Measurements from ENCODE around the gene ROR2. TPM values are rescaled to one million over a fixed set of nuclear protein-coding genes. Genes with fewer than 3 reads are reported as not detected.

The ROR2 gene
- total and polyA plus RNA-seq, 2 of the 8 experiments (the other 6 are each of a cell fraction or from before 2014, with no cell fraction given), result 2.7 to 4.3 TPM

- H3K9me3 ChIP-seq (ENCODE audit: insufficient read depth in 2 of 2, low read depth in 1 of 2, low read length in 1 of 2), result no peaks in the 10 kb centered on the region
- H4K5ac ChIP-seq (ENCODE audit: insufficient read length, low read depth, low read length), result no peak overlapping the region
- H3K14ac ChIP-seq (ENCODE audit: insufficient read length), result no peak overlapping the region
- H3K23me2 ChIP-seq (ENCODE audit: low read depth, low read length), result no peaks in the 10 kb centered on the region
- POLR2A ChIA-PET (ENCODE audit: partially characterized antibody), result no interaction called here
- no peak overlapping the region for H2BK5ac ChIP-seq (ENCODE audit: low read depth, low read length)
- H3K23ac ChIP-seq (ENCODE audit: insufficient read length), result no peak overlapping the region
- no peaks in the 10 kb centered on the region for H3K27me3 ChIP-seq (replicated peaks in 1 of 4; ENCODE audit: control insufficient read depth in 3 of 4, extremely low read depth in 1 of 4, insufficient read depth in 3 of 4, low read length in 3 of 4)
- no peak overlapping the region for H2BK12ac ChIP-seq (ENCODE audit: low read depth, low read length)
- WGBS, 2 experiments (ENCODE audit: extremely low coverage in 1 of 2, insufficient coverage in 1 of 2, insufficient read length in 1 of 2, insufficient replicate concordance in 2 of 2, low coverage in 1 of 2, low lambda C conversion rate in 2 of 2, missing lambda C conversion rate in 1 of 2), result 92% methylated on average over 13 of the region's 13 CpGs; no CpG with 5 or more reads in 1 of the 2 experiments
- H3K18ac ChIP-seq (ENCODE audit: extremely low read depth, low read length), result no peak overlapping the region; the same call in 1 of the 2 replicates
- H3K79me1 ChIP-seq (ENCODE audit: low read depth, low read length), result no peaks in the 10 kb centered on the region
- H2AFZ ChIP-seq (ENCODE audit: low read length), result no peak overlapping the region
- H3K56ac ChIP-seq (replicated peaks; ENCODE audit: insufficient read length, low read depth, low read length), result no peak overlapping the region
- TF ChIP-seq EZH2 (IDR thresholded peaks at IDR 0.05; ENCODE audit: low read depth, low read length, severe bottlenecking), result no peak
- TF ChIP-seq TAF7 (optimal IDR thresholded peaks at IDR 0.05; ENCODE audit: borderline replicate concordance, low read depth, low read length), result no peak
- no peak for TF ChIP-seq SIX5 (IDR thresholded peaks at IDR 0.05; ENCODE audit: low read depth, low read length)
- TF ChIP-seq BRCA1 (IDR thresholded peaks at IDR 0.05; ENCODE audit: low read depth, low read length), result no peak
- no peak for TF ChIP-seq CHD1 (IDR thresholded peaks at IDR 0.05; ENCODE audit: low read depth, low read length)
- no peak for TF ChIP-seq NANOG (IDR thresholded peaks at IDR 0.05; ENCODE audit: insufficient read depth, low read depth, low read length, poor library complexity, severe bottlenecking)
- no peak for FAIRE-seq
- no peak for DNase-seq (ENCODE audit: low read depth in 1 of 2, low spot score in 2 of 2)
- no peak overlapping the region for H3K4ac ChIP-seq (replicated peaks; ENCODE audit: insufficient read length, low read depth, low read length)
- CTCF ChIA-PET (ENCODE audit: partially characterized antibody), result interaction anchor here (0.6 to 1.1 kb wide), 4 partner anchors 30 to 146 kb away, joined by 3 to 5 read pairs (median 3); partner anchors contain the start of gene ROR2
- H3K27ac ChIP-seq (ENCODE audit: low read depth, low read length), result no peak overlapping the region
- no peak overlapping the region for H2AK5ac ChIP-seq (ENCODE audit: low read depth, low read length)
- H2BK120ac ChIP-seq (replicated peaks; ENCODE audit: low read depth, low read length), result no peak overlapping the region
- no peak overlapping the region for H3K4me2 ChIP-seq (ENCODE audit: insufficient read depth in 1 of 2, low read depth in 2 of 2, low read length in 2 of 2)
- H2BK15ac ChIP-seq (ENCODE audit: low read length), result no peak overlapping the region
- no peak overlapping the region for H2BK20ac ChIP-seq (ENCODE audit: low read length)
- no peak overlapping the region for H3K4me3 ChIP-seq (ENCODE audit: extremely low read depth in 1 of 4, insufficient read depth in 2 of 4, low read depth in 3 of 4, low read length in 4 of 4)
- H4K20me1 ChIP-seq (replicated peaks in 1 of 2; ENCODE audit: control insufficient read depth in 1 of 2, insufficient read depth in 2 of 2, low read length in 2 of 2), result no peaks in the 10 kb centered on the region
- H3K9ac ChIP-seq (replicated peaks in 1 of 4; ENCODE audit: extremely low read depth in 1 of 4, low read depth in 3 of 4, low read length in 3 of 4), result no peak overlapping the region
- no peaks in the 10 kb centered on the region for H3K4me1 ChIP-seq (replicated peaks in 1 of 4; ENCODE audit: control insufficient read depth in 3 of 4, insufficient read depth in 4 of 4, low read length in 3 of 4)
- no peaks in the 10 kb centered on the region for H3K79me2 ChIP-seq (ENCODE audit: control insufficient read depth in 1 of 2, insufficient read depth in 2 of 2, low read length in 2 of 2)
- H3K36me3 ChIP-seq (ENCODE audit: control insufficient read depth in 2 of 4, insufficient read depth in 4 of 4, low read length in 3 of 4), result no peaks in the 10 kb centered on the region
- H4K91ac ChIP-seq (replicated peaks; ENCODE audit: insufficient read length, low read length), result no peak overlapping the region
- H4K8ac ChIP-seq (ENCODE audit: extremely low read depth, insufficient read depth, low read length), result no peak overlapping the region
Measured at GRCh38 chr9:91803970-91804752, 145.9 kb downstream of the ROR2 start.

Measured in H1 (cell line).